HUES48 (cell line): ENCODE measurements around the gene C11orf65.

Experiments
- H3K27ac ChIP-seq: one replicate; pipeline ENCODE4 v1.7.0; 2013; ENCODE audit warnings: low read depth, low read length, inconsistent platforms
- H3K27me3 ChIP-seq: 2 replicates; pipeline ENCODE4 v1.6.1; 2013; ENCODE audit warnings: mild to moderate bottlenecking, low read length; ENCODE audit not compliant: control insufficient read depth, insufficient read depth
- H3K36me3 ChIP-seq: 2 replicates; pipeline ENCODE4 v1.6.1; 2013; ENCODE audit warnings: low read length; ENCODE audit not compliant: control insufficient read depth, insufficient read depth
- H3K4me1 ChIP-seq: 2 replicates; pipeline ENCODE4 v1.6.1; 2013; ENCODE audit warnings: mild to moderate bottlenecking, low read length; ENCODE audit not compliant: control insufficient read depth, insufficient read depth
- H3K4me3 ChIP-seq: 2 replicates; pipeline ENCODE4 v1.5.1; 2013; ENCODE audit warnings: mild to moderate bottlenecking, low read depth, low read length
- H3K9ac ChIP-seq: 2 replicates; pipeline ENCODE4 v1.6.1; 2013; ENCODE audit warnings: mild to moderate bottlenecking, low read depth, low read length, moderate library complexity
- H3K9me3 ChIP-seq: 2 replicates; pipeline ENCODE4 v1.6.1; 2013; ENCODE audit warnings: low read length; ENCODE audit not compliant: control insufficient read depth, insufficient read depth

The C11orf65 gene

GRCh38 chr11:108467091-108467823 is at the start of gene C11orf65:
TSS of gene C11orf65 (minus strand) at chr11:108467529. CDS start at chr11:108461559, 5,970 bp downstream.
- no peaks in the 10 kb centered on the region for H3K36me3 ChIP-seq
- H3K9ac ChIP-seq: peak within 1 kb of the TSS; percentile 94
- no peaks in the 10 kb centered on the region for H3K9me3 ChIP-seq
- H3K4me3 ChIP-seq: peak within 1 kb of the TSS; percentile 73
- no peaks in the 10 kb centered on the region for H3K27me3 ChIP-seq
- H3K27ac ChIP-seq: peak within 1 kb of the TSS; percentile 98
- no peaks in the 10 kb centered on the region for H3K4me1 ChIP-seq

GRCh38 chr11:108516125-108516524 is 48.8 kb upstream of the C11orf65 start:
- no peak overlapping the region for H3K27ac ChIP-seq
- H3K27me3 ChIP-seq: no peaks in the 10 kb centered on the region
- no peak overlapping the region for H3K4me3 ChIP-seq
- peaks cover 22% of the 10 kb centered on the region; the same call in 1 of the 2 replicates for H3K36me3 ChIP-seq
- no peak overlapping the region for H3K9ac ChIP-seq
- no peaks in the 10 kb centered on the region for H3K4me1 ChIP-seq
- H3K9me3 ChIP-seq: no peaks in the 10 kb centered on the region

GRCh38 chr11:108512708-108513107 is 45.4 kb upstream of the C11orf65 start:
- Histone ChIP-seq H3K27ac (no peak overlapping the region), H3K4me3 (no peak overlapping the region), H3K4me1 (no peaks in the 10 kb centered on the region), H3K27me3 (no peaks in the 10 kb centered on the region), H3K36me3 (peaks cover 22% of the 10 kb centered on the region; the same call in 1 of the 2 replicates), H3K9ac (no peak overlapping the region), H3K9me3 (no peaks in the 10 kb centered on the region; the same call in 1 of the 2 replicates)

GRCh38 chr11:108511851-108512474 is 44.6 kb upstream of the C11orf65 start:
- no peaks in the 10 kb centered on the region; the same call in 1 of the 2 replicates for H3K9me3 ChIP-seq
- H3K36me3 ChIP-seq: peaks cover 17% of the 10 kb centered on the region; the same call in 1 of the 2 replicates
- H3K4me1 ChIP-seq: no peaks in the 10 kb centered on the region
- no peaks in the 10 kb centered on the region for H3K27me3 ChIP-seq
- H3K9ac ChIP-seq: no peak overlapping the region
- no peak overlapping the region for H3K4me3 ChIP-seq
- H3K27ac ChIP-seq: no peak overlapping the region

- H3K9me3 ChIP-seq: no peaks in the 10 kb centered on the region; the same call in 1 of the 2 replicates
- peaks cover 9% of the 10 kb centered on the region; the same call in 1 of the 2 replicates for H3K36me3 ChIP-seq
Observed at GRCh38 chr11:108508653-108509593, 41.6 kb upstream of the C11orf65 start.

GRCh38 chr11:108501396-108501795 is 34.1 kb upstream of the C11orf65 start:
- Histone ChIP-seq H3K36me3 (no peaks in the 10 kb centered on the region), H3K4me3 (no peak overlapping the region), H3K27ac (no peak overlapping the region), H3K27me3 (peaks cover 3% of the 10 kb centered on the region; the same call in 1 of the 2 replicates), H3K9ac (no peak overlapping the region), H3K4me1 (peaks cover 11% of the 10 kb centered on the region), H3K9me3 (no peaks in the 10 kb centered on the region)

More at GRCh38 chr11:108508653-108509593, 41.6 kb upstream of the C11orf65 start:
- Histone ChIP-seq H3K4me3 (no peak overlapping the region), H3K9ac (no peak overlapping the region), H3K27ac (no peak overlapping the region), H3K4me1 (no peaks in the 10 kb centered on the region), H3K27me3 (no peaks in the 10 kb centered on the region)

- Histone ChIP-seq H3K9me3 (no peaks in the 10 kb centered on the region), H3K27me3 (peaks cover 3% of the 10 kb centered on the region; the same call in 1 of the 2 replicates), H3K36me3 (no peaks in the 10 kb centered on the region), H3K27ac (no peak overlapping the region), H3K4me3 (no peak overlapping the region), H3K4me1 (peaks cover 12% of the 10 kb centered on the region), H3K9ac (no peak overlapping the region)
Observed at GRCh38 chr11:108500721-108501120, 33.4 kb upstream of the C11orf65 start.

GRCh38 chr11:108500169-108500568 is 32.8 kb upstream of the C11orf65 start:
- H3K27me3 ChIP-seq: peaks cover 3% of the 10 kb centered on the region; the same call in 1 of the 2 replicates
- no peak overlapping the region for H3K27ac ChIP-seq
- H3K4me1 ChIP-seq: peaks cover 12% of the 10 kb centered on the region
- no peak overlapping the region for H3K4me3 ChIP-seq
- no peak overlapping the region for H3K9ac ChIP-seq
- H3K9me3 ChIP-seq: no peaks in the 10 kb centered on the region
- H3K36me3 ChIP-seq: no peaks in the 10 kb centered on the region

GRCh38 chr11:108498816-108499408 is 31.6 kb upstream of the C11orf65 start:
- Histone ChIP-seq H3K9me3 (no peaks in the 10 kb centered on the region), H3K27me3 (peaks cover 3% of the 10 kb centered on the region; the same call in 1 of the 2 replicates), H3K27ac (no peak overlapping the region), H3K4me1 (peaks cover 12% of the 10 kb centered on the region), H3K9ac (peak overlapping the region; percentile 77; the same call in 1 of the 2 replicates), H3K4me3 (peak overlapping the region; percentile 81), H3K36me3 (no peaks in the 10 kb centered on the region)
